SIG-M5 treated with dmso at 0.1 percent for 504 hours (cell line): Measurements from ENCODE around the gene SCN5A.
A peak's percentile ranks its signal among the peaks of the same experiment; 100 is the strongest.

Source experiments
- DNase-seq: peaks from one replicate; lab custom pipeline; 2025; ENCODE audit not compliant: unreplicated experiment; lab: John Stamatoyannopoulos, UW

The SCN5A gene

GRCh38 chr3:38627956-38628355, 21.5 kb downstream of the SCN5A start:
- peak; percentile 13 for DNase-seq

DNA sequence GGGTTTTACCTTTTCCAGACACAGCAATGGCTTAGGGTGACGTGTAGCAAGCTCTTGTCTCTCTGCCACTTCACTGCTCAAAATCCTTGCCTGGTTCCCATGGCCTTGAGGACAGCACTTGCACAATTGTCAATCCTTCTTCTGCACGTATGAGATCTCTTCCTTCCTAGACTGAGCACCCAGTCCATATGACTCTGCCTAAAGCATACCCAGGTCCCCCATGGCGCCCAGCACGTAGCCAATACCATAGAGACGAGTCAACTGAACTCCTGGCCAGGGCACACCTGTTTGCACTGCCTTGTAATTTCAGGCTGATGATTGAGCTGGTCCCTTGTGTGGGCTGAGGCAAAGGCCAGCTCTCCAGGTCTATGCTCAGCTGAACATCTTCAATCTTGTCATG, 23.3 kb downstream of the SCN5A start:
- no peak for DNase-seq

DNA sequence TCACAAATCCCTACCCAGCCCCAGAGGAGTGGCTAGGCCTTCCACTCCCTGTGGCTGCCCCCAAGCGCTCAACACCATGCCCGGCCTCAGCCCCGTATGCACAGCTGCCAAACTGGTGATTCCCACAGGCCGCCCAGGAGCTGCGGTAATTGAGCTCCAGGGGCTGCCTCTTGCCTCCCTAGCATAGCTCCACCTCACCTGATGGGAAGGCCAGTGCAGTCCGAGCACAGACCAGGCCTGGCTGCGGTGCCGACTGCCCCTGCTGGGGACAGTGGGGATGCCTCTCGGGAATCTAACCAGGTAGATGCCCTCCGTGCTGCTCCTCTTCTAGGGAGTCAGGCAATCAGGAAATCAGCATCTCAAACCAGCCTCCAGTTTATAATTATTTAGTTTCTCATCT, 25.9 kb downstream of the SCN5A start:
- DNase-seq: no peak

DNA sequence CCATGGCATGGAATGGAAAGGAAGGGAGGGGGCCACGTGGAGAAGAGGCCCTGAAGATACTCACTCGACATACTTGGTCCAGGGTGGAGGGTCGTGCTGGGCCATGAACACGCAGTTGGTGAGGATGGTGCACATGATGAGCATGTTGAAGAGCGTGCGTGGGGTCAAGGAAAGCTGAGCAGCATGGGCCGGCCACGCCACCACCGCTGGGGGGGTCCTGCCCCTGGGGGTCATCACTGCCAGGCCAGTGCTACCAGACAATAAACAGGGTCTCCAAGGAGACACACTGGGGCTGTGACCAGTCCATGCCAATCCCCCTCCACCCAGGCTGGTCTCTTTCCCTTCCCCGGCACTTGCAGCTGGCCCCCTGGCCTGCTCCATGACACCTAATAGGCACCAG, 27.2 kb downstream of the SCN5A start:
- no peak for DNase-seq

GRCh38 chr3:38620236-38620635, 29.3 kb downstream of the SCN5A start:
- DNase-seq: no peak

DNA sequence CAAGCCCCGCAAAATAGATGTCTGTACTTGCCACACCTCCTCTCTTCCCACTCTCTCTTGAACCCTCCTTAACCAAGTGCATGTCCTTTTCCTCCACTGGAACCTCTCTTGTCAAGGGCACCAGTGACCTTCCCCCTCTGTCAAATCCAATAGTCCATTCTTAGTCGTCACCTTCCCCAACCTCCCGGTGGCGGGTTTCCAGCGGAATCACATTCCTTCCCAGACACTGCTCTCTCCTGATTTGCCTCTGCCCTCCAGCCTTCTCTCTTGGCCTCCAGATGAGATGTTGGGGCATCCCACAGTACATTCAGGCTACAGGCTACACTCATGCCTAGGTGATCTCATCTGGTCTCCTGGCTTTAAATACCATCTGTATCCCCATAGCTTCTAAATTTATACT, 31.1 kb downstream of the SCN5A start:
- no peak for DNase-seq

DNA sequence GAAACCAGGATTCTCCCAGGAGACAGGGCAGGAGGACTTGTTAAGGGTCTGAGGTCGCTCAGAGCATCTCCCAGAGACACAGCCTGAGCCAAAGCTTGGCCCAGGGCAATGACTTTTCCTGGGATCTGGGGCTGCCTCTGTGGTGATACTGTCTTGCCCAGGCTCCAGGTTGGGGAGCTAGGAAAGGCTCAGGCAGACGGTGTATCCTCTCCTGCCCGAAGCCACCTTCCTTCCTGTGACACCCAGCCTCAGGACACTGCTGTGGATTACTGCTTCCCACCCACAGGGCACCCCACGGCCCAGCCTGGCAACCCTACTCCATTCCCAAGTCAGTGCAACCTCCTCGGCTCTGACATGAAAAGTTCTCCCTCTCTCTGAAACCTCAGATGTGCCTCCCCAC, 31.9 kb downstream of the SCN5A start:
- DNase-seq: no peak

- no peak for DNase-seq
These were observed 32.4 kb downstream of the SCN5A start for GRCh38 chr3:38617137-38617536.

- DNase-seq: no peak
These were observed 32.8 kb downstream of the SCN5A start for GRCh38 chr3:38616658-38617057.

DNA sequence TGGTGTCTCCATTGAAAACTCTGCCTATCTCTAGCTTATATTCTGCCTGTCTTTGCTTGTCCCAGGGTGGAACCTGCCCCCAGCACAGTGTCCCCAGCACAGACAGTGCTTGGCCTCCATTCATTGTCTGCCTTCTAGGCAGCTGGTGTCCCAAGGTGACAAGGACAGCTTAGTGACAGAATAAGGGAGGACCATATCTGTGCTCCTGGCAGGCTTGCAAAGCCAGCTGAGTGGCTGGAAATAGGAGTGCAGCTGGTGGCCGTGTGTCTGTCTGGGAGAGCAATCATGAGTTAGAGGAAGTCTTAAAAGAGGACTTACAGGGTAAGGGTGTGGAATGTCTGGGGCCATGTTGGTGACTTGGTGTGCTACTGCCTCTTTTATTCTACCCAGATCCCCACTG, 33.4 kb downstream of the SCN5A start:
- no peak for DNase-seq

GRCh38 chr3:38614651-38615352, 34.7 kb downstream of the SCN5A start:
- no peak for DNase-seq

GRCh38 chr3:38614091-38614490, 35.4 kb downstream of the SCN5A start:
- DNase-seq: no peak

GRCh38 chr3:38613426-38613825, 36.1 kb downstream of the SCN5A start:
- no peak for DNase-seq

GRCh38 chr3:38611866-38612265, 37.6 kb downstream of the SCN5A start:
- no peak for DNase-seq

- DNase-seq: no peak
These were observed 38.6 kb downstream of the SCN5A start for GRCh38 chr3:38610934-38611333.

- DNase-seq: no peak
These were observed 39.1 kb downstream of the SCN5A start for GRCh38 chr3:38610436-38610835.

- DNase-seq: no peak
These were observed 39.9 kb downstream of the SCN5A start for GRCh38 chr3:38609386-38610111.

- DNase-seq: no peak
These were observed 40.5 kb downstream of the SCN5A start for GRCh38 chr3:38608961-38609360.

GRCh38 chr3:38608086-38608775, 41.3 kb downstream of the SCN5A start:
- no peak for DNase-seq

- no peak for DNase-seq
These were observed 42.9 kb downstream of the SCN5A start for GRCh38 chr3:38606561-38606960.

- no peak for DNase-seq
These were observed 43.5 kb downstream of the SCN5A start for GRCh38 chr3:38605981-38606380.

DNA sequence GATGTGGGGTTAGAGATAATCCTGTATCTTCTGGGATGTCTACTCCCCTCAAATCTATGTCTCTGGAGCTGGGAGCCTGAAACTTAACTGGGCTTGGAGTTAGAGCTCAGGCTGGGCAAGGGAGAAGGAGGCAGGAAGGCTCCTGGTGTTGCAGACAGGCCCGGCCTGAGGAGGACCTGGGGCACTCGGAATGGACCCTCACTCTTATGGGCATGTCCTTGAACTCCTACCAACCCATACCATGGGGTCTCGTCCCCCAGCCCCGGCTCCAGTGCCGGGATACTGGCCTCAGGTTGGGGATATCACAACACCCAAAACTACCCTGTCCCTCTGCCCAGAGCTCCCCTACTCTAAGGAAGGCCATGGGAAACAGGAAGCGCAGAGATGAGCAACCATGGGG, 45.2 kb downstream of the SCN5A start:
- DNase-seq: no peak
